HepG2 (cell line): ENCODE measurements around the gene GRID1. TPM values are rescaled to one million over a fixed set of nuclear protein-coding genes. Genes with fewer than 3 reads are reported as not detected.

Experiments
- microRNA counts: library from miRNA; unstranded; fragments of <30 nt; microRNA quantifications from one replicate; lab custom pipeline; 2015
- microRNA-seq: library from miRNA; unstranded; fragments of <30 nt; microRNA quantifications from one replicate; pipeline ENCODE4, GENCODE V29; 2020
- polyA plus RNA-seq, 8 experiments: library from polyadenylated mRNA; depleted of rRNA in 3 of 8; stranded (reverse) in 7 of 8; unstranded in 1 of 8; fragments of >200 nt; fragmentation: Illumina TruSeq in 4 of 8; extraction: Trizol in 4 of 8; gene quantifications; 2 replicates each; pipeline versions ENCODE4 v1.2.1 to v1.2.3, GENCODE V29; 2011 to 2016; ENCODE audit warnings: low read depth in 4 of 8, missing spikeins in 1 of 8, mixed read lengths in 1 of 8; ENCODE audit not compliant: insufficient read depth in 1 of 8
- small RNA-seq, 3 experiments: library from RNA; depleted of rRNA; stranded (forward); fragments of <200 nt; gene quantifications; one replicate each; pipeline ENCODE3, GENCODE V24; 2012; ENCODE audit warnings: low read depth in 2 of 3, low replicate concordance in 1 of 3; ENCODE audit not compliant: insufficient read length in 3 of 3, insufficient read depth in 2 of 3
- total RNA-seq, 5 experiments: library from RNA; depleted of rRNA; stranded (reverse); fragments of >200 nt; fragmentation: Illumina TruSeq; extraction: Trizol; gene quantifications; 2 replicates each; pipeline ENCODE4 v1.2.3, GENCODE V29; 2016; ENCODE audit warnings: low read depth in 1 of 5

GRID1 gene
- total and polyA plus RNA-seq, 2 of the 13 experiments (the other 11 are each of a cell fraction or from before 2014, with no cell fraction given) = 0.05 TPM; not detected in 1

MicroRNA genes within 50 kb of the gene (microRNA counts, 767-probe panel; counts per million panel counts)
- microRNA hsa-miR-346 (lab: Ali Mortazavi, UCI) = not detected

Small RNAs within 50 kb of the gene (microRNA-seq; reads per million reads assigned to microRNA genes)
- not detected for gene MIR346

Small RNAs within 50 kb of the gene (small RNA-seq; reads per million reads assigned to genes)
- gene MIR346 (0 reads per million in 3 experiments), gene RF02271 (0 reads per million in 3 experiments), gene RN7SKP238 (0 reads per million in 3 experiments), gene RNA5SP322 (0 reads per million in 3 experiments)

Other genes starting within 250 kb of the GRID1 start
- 43.5 and 64.9 TPM in 2 replicates for gene WAPL, start 155.0 kb upstream of the GRID1 start, total RNA-seq (2016; rRNA removed; fragmentation: Illumina TruSeq; extraction: Trizol)
- 12.3 and 13.2 TPM in 2 replicates for gene WAPL, start 155.0 kb upstream of the GRID1 start, polyA plus RNA-seq (2011; rRNA removed)